OCI-LY7 (cell line): ENCODE data around the gene UQCR10.

Experiments used
- EZH2phosphoT487 ChIP-seq: fragments of 200-600 bp; sonication (generic); IDR thresholded peaks from 2 replicates; pipeline ENCODE4 v1.6.1; 2018; ENCODE audit warnings: low read depth, borderline replicate concordance, mild to moderate bottlenecking, mixed run types, antibody characterized with exemption, low read length, moderate library complexity, mixed read lengths
- TF ChIP-seq, protein P1 (sequence below): fragments of 200-600 bp; sonication (generic); conservative IDR thresholded peaks from 2 replicates; pipeline ENCODE4 v1.5.1; 2014; ENCODE audit warnings: mild to moderate bottlenecking, antibody characterized with exemption, low read length, moderate library complexity, mixed read lengths

DNA sequence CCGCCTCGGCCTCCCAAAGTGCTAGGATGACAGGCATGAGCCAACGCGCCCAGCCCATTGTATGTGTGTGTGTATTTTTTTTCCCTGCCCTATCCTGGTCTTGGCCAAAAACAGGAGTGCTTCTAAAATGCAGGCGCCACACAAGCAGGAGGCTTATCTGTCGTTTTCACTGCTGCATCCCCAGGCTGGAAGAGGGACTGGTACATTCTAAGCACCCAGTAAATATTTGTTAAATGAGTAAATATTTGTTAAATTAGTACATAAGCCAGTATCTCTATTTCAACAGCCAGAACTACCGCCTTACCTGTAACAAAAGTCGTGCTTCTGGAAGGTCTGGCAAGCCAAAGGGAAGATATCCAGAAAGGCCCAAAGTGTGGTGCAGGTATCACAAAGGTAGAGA is 46.0 kb downstream of the UQCR10 start:
- TF ChIP-seq, protein P1, sequence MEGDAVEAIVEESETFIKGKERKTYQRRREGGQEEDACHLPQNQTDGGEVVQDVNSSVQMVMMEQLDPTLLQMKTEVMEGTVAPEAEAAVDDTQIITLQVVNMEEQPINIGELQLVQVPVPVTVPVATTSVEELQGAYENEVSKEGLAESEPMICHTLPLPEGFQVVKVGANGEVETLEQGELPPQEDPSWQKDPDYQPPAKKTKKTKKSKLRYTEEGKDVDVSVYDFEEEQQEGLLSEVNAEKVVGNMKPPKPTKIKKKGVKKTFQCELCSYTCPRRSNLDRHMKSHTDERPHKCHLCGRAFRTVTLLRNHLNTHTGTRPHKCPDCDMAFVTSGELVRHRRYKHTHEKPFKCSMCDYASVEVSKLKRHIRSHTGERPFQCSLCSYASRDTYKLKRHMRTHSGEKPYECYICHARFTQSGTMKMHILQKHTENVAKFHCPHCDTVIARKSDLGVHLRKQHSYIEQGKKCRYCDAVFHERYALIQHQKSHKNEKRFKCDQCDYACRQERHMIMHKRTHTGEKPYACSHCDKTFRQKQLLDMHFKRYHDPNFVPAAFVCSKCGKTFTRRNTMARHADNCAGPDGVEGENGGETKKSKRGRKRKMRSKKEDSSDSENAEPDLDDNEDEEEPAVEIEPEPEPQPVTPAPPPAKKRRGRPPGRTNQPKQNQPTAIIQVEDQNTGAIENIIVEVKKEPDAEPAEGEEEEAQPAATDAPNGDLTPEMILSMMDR, result no peak
- no peak for TF ChIP-seq EZH2phosphoT487
